ENCODE results near the gene NOG.

The NOG gene

DNA sequence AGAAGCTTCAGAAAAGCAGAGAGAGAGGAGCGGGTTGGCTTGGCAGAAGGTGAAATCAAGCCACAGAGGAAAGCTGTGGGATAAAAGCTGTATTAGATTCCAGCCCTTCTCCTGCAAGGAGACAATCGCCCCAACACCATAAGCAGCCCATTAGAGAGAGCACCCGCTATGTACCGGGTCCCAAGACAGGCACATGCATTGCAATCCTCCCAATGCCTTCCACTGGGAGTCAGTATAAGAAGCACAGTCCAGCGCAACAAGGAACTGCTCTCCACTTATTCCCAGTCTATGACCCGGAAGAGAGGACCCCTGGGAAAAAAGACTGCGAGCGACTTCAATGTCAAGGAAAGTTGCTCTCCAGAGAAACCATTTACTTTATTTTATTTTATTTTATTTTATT is 43.8 kb downstream of the NOG start:
- POLR2A ChIA-PET = no interaction called here
- no peak for DNase-seq (ENCODE audit: extremely low spot score)
- TF ChIP-seq, protein P1, sequence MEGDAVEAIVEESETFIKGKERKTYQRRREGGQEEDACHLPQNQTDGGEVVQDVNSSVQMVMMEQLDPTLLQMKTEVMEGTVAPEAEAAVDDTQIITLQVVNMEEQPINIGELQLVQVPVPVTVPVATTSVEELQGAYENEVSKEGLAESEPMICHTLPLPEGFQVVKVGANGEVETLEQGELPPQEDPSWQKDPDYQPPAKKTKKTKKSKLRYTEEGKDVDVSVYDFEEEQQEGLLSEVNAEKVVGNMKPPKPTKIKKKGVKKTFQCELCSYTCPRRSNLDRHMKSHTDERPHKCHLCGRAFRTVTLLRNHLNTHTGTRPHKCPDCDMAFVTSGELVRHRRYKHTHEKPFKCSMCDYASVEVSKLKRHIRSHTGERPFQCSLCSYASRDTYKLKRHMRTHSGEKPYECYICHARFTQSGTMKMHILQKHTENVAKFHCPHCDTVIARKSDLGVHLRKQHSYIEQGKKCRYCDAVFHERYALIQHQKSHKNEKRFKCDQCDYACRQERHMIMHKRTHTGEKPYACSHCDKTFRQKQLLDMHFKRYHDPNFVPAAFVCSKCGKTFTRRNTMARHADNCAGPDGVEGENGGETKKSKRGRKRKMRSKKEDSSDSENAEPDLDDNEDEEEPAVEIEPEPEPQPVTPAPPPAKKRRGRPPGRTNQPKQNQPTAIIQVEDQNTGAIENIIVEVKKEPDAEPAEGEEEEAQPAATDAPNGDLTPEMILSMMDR (IDR thresholded peaks at IDR 0.05; ENCODE audit: control extremely low read depth, extremely low read depth, low read depth, missing control alignments) = no peak
- CTCF ChIA-PET = interaction anchor here (1.5 kb wide), 1 partner anchor 26 kb away, joined by 3 read pairs; no protein-coding TSS in a partner anchor

DNA sequence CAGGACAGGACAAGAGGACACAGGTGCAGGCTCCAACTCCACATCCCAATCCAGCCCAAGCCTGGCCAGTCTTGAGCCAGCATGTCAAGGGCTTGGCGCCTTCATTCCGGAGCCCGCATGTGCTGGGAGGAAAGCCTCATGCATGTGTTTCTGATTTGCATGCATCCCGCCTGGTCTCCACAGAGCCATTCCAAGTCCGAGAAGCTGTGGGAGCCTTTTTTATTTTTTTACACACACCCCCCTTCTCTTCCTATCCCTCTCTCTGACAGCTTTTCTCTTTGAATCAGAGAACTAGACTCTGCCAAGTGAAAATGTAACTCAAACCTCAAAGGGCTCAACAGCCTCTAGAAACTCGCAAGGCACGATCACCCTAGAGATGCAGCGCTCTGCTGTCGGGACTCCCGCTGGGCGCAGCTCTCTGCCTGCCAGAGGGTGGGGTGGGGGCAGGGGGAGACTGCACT is 45.1 kb downstream of the NOG start:
- DNase-seq (ENCODE audit: extremely low spot score) = no peak
- TF ChIP-seq, protein P1 (IDR thresholded peaks at IDR 0.05; ENCODE audit: control extremely low read depth, extremely low read depth, low read depth, missing control alignments) = no peak
- CTCF ChIA-PET = interaction anchor here (1.5 kb wide), 1 partner anchor 78 kb away, joined by 3 read pairs; no protein-coding TSS in a partner anchor
- POLR2A ChIA-PET = no interaction called here

DNA sequence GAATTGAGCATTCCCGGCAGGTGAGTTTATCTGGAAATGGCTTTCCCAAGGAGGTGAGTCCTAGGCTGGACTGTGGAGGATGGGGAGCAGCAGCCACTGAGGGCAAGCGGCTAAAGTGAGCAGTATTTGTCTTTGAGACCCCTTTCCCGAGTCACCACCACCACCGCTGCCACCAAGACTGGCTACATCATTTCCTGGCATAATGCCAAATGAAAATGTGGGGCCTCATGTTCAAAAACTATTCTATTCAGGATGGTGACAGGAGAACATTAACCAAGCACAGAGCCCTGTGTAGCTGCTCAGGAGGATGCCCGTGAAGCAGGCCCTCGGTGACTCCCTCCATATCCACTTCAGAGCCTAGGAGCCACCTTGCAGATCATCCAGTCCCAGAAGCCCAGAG is 46.0 kb downstream of the NOG start:
- ChIA-PET CTCF (interaction anchor here (1.3 to 1.5 kb wide), 2 partner anchors 10 to 77 kb away, joined by 3 read pairs; no protein-coding TSS in a partner anchor), POLR2A (no interaction called here)
- TF ChIP-seq, protein P1 (IDR thresholded peaks at IDR 0.05; ENCODE audit: control extremely low read depth, extremely low read depth, low read depth, missing control alignments) = no peak
- no peak for DNase-seq (ENCODE audit: extremely low spot score)

DNA sequence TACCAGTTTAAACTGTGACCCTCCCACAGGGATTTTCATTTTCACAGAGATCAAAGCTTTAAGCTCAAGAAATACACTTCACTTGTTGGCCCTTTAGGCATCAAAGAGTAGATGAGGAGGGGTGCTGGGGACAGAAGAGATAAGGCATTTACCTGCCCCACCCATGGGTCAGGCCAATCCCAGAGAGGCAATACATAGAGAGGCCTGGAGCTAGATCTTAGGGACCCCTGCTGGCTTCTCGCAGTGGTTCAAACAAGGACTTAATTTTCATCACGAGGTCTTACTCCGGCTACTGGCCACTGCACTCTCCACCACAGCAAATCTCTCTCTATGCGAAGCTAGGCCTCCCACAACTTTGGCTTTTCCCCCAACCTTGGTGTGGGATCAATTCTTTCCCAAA is 46.6 kb downstream of the NOG start:
- DNase-seq (ENCODE audit: extremely low spot score) = no peak
- TF ChIP-seq, protein P1 (IDR thresholded peaks at IDR 0.05; ENCODE audit: control extremely low read depth, extremely low read depth, low read depth, missing control alignments) = no peak
- ChIA-PET CTCF (interaction anchor here (1.1 to 1.5 kb wide), 3 partner anchors 9 to 76 kb away, joined by 3 read pairs; no protein-coding TSS in a partner anchor), POLR2A (no interaction called here)

DNA sequence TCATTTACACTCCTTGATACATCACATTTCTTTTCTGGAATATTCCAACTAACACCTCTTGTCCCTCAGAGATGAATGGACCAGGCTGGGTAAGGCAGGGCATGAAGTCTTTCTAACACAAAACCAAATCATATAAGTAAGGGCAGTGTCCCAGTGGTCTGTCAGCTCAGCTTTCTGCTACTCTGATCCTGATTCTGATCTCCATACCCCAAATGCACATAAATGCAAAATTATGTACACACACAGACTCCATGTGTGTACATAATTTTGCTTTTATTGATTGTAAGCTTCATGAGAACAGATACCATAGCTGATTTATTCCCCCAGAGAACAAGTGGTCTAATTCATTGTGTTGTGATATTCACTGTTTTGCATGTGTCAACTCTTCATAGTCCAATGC is 47.9 kb downstream of the NOG start:
- TF ChIP-seq, protein P1 (IDR thresholded peaks at IDR 0.05; ENCODE audit: control extremely low read depth, extremely low read depth, low read depth, missing control alignments) = no peak
- DNase-seq (ENCODE audit: extremely low spot score) = no peak
- POLR2A ChIA-PET = no interaction called here
- CTCF ChIA-PET = interaction anchor here (0.8 to 1.0 kb wide), 2 partner anchors 11 to 13 kb away, joined by 3 read pairs; no protein-coding TSS in a partner anchor

DNA sequence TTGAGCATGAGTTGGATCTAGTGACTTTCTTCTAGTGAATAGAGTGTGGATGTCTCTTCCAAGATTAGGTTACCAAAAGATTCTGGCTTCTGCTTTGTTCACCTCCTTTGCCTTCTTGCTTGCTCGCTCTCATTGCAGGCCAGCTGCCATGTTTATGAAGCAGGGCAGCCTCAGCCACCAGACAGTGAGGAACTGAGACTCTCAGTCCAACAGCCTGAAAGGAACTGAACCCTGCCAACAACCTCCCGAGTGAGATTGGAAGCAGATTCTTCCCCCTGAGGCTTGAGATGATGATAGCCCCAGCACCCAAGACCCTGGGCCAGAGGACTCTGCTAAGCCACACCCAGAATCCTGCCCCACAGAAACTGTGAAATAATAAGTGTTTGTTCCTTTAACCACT is 48.4 kb downstream of the NOG start:
- no peak for DNase-seq (ENCODE audit: extremely low spot score)
- TF ChIP-seq, protein P1 (IDR thresholded peaks at IDR 0.05; ENCODE audit: control extremely low read depth, extremely low read depth, low read depth, missing control alignments) = no peak
- ChIA-PET POLR2A (no interaction called here), CTCF (interaction anchor here (0.8 to 1.0 kb wide), 2 partner anchors 12 to 13 kb away, joined by 3 read pairs; no protein-coding TSS in a partner anchor)
